ENCODE measurements around the gene AGBL5. TPM values are rescaled to one million over a fixed set of nuclear protein-coding genes. Genes with fewer than 3 reads are reported as not detected.
A peak's percentile ranks its signal among the peaks of the same experiment; 100 is the strongest.

AGBL5 gene
- total and polyA plus RNA-seq, 9 of the 15 experiments (the other 6 are each of a cell fraction or from before 2014, with no cell fraction given): 3.3 to 52.7 (median 26.2) TPM

GRCh38 chr2:27032495-27033252 lies 18.8 kb upstream of the AGBL5 start, which contains the start of gene TMEM214 (continued):
- no peak for TF ChIP-seq BCLAF1 (IDR thresholded peaks at IDR 0.05; ENCODE audit: borderline replicate concordance in 1 of 2, control insufficient read depth in 1 of 2, low read depth in 2 of 2, low read length in 1 of 2)
- no peak for TF ChIP-seq MAFF (IDR thresholded peaks at IDR 0.05; ENCODE audit: low read length)
- TF ChIP-seq MAFG (tag; conservative IDR thresholded peaks at IDR 0.05): no peak
- no peak for TF ChIP-seq ZNF280A (IDR thresholded peaks at IDR 0.05; ENCODE audit: low read depth, partially characterized antibody)
- TF ChIP-seq ZNF124 (CRISPR knock-in tag; IDR thresholded peaks at IDR 0.05): no peak
- TF ChIP-seq TEAD1 (CRISPR knock-in tag; IDR thresholded peaks at IDR 0.05): peak in 1 of 2 experiments; percentile 52; a peak in 1 of 4 replicates
- TF ChIP-seq PHF21A (IDR thresholded peaks at IDR 0.05; ENCODE audit: borderline replicate concordance, low read depth): no peak
- no peak for TF ChIP-seq CSDE1 (IDR thresholded peaks at IDR 0.05)
- no peak for TF ChIP-seq RERE (CRISPR knock-in tag; IDR thresholded peaks at IDR 0.05; ENCODE audit: borderline replicate concordance)
- TF ChIP-seq MNT (conservative IDR thresholded peaks at IDR 0.05): peak; percentile 67 to 86
- no peak for TF ChIP-seq ZSCAN32 (CRISPR knock-in tag; IDR thresholded peaks at IDR 0.05)
- TF ChIP-seq ZNF134 (CRISPR knock-in tag; conservative IDR thresholded peaks at IDR 0.05): no peak
- no peak; a peak in 1 of 4 replicates for TF ChIP-seq FOXA3 (CRISPR knock-in tag; conservative IDR thresholded peaks at IDR 0.05 in 1 of 2, IDR thresholded peaks at IDR 0.05 in 1 of 2)
